Kidney capillary endothelial cell (primary cell): ENCODE measurements around the gene CUX1.
"Not testable (repeated sequence)": the region's sequence is repeated elsewhere in the genome, so short reads cannot be mapped to it uniquely, and the experiment has no call there.

ENCODE experiments used
- DNase-seq: peaks from one replicate; pipeline ENCODE4 v3.0.0-alpha.2; 2018; ENCODE audit warnings: low spot score

Gene CUX1

DNA sequence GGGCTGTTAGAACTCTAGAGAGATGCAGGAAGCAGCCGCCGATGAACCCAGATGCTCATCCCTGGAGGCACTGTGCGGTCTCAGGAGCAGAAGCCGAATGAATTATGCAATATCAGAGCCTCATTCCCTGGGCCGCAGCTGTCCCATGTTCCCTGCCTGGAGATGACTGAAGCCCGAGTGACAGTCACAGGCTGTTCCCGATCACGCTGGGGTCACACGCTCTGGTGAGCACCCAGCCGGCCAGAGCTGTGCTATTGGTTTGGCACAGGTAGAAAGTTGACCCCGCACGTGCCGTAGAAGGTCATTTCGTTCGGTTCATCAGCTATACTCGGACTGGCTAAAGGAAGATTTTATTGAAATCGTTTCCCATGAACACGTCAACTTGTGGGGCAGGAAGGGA, 328.7 kb downstream of the CUX1 start:
- DNase-seq, result no peak

DNA sequence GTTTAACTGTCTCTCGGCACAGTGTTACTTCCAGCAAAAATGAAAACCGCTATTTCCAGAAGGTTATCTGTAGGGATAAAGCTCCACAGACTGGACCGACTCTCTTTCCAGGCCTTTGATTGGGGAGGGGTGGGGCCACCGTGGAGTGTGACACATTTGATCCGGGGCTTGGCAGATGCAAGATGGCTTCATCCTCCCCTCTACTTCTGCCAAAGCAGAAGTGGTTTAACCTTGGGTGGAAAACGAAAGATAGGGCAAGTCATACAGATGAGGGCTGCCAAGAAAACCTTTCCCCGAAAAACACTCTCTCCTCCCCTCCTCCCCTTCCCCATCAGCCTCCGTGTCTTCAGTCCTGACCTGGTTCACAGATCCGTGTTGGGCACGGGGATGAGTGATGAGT, 329.6 kb downstream of the CUX1 start:
- no peak for DNase-seq

DNA sequence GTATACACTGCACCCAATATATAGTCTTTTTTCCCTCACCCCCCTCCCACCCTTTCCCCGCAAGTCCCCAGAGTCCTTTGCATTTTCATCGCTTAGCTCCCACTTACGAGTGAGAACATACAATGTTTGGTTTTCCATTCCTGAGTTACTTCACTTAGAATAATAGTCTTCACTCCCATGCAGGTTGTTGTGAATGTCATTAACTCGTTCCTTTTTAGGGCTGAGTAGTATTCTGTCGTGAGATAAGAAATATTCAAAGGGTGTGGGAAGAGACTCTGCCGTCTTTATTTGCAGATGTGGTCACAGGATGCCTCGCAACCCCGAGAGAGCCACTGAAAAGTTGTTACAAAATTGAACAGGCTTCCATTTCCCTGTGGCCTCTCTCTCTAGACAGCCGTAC, 331.4 kb downstream of the CUX1 start:
- DNase-seq, result no peak

DNA sequence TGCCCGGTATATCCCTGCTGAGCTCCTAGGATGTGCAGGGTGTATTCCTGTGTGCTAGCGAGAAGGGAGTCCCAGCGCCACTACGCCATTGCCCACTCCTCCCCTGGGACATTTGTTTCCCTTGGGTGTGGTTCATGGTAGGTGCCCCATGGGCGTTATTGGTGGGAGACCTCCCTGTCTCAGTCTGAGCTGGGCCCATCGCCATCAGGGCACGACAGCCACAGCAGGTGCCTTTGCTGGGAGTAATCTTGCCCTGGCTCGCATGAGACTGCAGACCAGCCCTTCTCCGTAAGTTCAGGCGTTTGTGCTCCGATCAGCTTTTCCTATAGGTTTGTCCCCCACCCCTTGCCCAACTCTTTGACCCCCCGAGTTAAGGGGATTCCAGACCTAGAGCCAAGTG, 332.0 kb downstream of the CUX1 start:
- DNase-seq, result no peak

DNA sequence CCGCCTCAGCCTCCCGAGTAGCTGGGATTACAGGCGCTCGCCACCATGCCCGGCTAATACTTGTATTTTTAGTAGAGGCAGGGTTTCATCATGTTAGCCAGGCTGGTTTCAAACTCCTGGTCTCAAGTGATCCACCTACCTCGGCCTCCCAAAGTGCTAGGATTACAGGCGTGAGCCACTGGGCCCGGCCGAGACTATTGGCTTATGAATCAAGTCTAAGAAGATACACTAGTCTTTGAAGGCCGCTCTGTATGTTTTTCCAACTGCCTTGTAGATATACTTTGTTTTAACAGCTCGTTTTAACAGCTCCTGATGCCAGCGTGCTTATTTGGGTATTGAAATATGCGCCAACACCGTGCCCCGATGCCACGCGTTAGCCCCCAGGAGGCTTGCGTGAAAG, 332.8 kb downstream of the CUX1 start:
- DNase-seq, result no peak

DNA sequence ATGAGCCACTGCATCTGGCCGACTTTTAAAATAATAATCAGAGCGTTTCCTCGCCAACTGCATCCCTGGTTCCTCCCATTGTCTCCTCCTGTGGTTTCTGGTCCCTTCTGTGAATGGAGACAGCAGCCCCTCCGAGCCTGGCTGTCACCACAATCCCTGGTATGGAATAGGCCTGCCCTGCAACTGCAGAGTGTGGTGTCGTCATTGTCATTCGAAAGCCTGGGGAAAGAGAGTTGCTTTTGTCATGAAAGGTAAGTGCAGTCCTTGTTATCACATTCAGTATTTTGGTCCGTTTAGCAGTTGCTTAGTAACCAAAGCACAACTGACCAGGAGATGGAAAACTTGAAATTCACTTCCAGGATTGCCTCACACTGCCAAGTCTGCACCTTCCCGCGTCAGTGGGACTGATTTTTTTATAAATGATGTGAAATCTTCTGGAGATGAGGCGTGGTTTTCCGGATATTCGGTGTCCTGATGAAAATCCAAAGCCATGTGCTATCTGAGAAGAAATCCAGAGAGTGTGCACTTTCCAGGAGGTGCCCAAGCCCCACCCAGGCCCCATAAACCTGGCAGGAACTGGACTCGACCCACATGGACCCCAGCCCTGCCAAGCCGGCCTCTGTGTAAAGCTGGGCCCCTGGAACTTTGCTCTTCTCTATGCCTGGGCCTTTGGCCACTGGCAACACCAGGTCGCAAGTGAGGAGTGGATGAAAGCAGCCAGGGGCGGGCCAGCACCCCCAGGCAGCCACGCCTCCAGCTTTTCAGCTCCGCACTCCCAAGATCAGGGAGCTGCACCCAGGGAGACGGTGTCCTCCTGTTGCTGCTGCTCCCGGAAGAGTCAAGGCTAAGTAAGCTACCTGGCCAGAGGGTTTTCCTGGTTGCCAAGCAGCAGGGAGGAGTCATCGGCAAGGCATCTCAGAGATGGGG, 335.5 kb downstream of the CUX1 start:
- no peak for DNase-seq

DNA sequence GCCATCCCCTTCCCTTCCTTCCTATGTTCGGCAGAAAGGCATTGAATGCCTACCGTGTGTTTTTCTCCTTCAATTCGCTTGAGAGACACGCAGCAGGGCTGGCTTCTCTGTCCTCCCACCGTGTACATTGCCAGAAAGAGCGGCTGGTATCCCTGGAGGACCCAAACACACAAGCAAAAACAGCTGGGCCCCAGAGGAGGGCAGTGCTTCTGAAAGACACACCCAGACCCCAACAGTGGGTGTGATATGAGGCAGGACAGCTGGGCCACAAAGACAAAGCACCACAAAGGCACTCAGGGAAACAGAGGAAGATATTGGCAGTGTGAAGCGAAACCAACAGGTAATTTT, 336.1 kb downstream of the CUX1 start:
- DNase-seq, result no peak

DNA sequence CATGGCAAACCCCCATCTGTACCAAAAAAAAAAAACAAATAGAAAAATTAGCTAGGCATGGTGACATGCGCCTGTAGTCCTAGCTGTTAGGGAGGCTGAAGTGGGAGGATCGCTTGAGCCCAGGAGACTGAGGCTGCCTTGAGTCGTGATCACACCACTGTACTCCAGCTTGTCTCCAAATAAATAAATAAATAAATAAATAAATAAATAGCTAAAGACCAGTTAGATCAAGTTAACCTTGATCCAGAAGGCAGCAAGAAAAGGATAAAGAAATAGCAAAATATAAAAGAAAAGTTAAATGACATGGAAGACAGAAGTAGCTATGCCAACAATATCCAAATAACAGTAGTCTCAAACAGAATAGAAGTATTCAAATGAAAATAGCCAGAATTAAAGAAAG, 337.0 kb downstream of the CUX1 start:
- no peak for DNase-seq

DNA sequence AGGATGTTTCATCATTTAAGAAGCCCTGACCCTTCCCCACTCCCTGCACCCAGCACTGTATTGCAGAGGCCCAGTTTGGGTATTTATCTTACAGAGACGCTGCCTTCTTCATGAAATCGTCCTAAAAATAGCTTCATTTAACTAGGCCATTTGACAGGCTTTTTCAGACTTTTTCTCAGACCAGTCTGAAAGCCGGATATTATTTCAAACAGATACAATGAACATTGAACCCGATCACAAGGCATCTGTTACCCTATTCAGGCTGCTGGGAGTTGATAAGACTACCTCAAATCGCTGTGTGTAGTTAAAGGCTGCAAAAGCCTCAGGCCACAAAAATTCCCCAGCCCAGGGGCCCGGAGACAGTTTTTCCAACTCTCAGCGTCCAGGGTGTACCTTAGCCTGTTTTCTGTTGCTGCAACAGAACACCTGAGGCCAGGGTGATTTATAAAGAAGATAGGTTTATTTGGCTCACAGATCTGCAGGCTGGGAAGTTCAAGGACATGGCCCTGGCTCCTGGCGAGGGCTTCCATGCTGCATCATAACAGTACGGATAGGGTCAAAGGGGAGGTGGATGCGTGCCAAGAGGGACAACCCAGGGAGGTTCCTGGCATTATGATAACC, 338.5 kb downstream of the CUX1 start:
- DNase-seq, result no peak

DNA sequence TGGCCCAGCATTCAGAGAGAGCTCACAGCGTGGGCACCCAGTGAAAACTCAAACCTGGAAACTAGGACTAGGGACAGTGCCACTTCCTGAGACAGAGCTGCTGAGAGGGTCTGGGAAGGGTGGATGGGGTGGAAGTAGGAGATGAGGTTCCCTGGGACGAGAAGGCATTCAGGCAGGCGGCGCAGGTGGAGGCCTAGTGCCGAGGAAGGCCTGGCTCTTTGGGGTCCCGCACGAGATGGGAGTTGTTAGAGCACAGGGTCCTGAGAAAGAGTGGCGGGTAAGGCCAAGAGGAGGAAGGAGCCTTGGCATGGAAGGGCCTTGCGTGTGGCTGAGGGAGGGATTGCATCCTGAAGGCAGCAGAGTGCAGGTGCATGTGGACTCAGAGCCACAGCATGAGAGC, 339.4 kb downstream of the CUX1 start:
- DNase-seq, result no peak

DNA sequence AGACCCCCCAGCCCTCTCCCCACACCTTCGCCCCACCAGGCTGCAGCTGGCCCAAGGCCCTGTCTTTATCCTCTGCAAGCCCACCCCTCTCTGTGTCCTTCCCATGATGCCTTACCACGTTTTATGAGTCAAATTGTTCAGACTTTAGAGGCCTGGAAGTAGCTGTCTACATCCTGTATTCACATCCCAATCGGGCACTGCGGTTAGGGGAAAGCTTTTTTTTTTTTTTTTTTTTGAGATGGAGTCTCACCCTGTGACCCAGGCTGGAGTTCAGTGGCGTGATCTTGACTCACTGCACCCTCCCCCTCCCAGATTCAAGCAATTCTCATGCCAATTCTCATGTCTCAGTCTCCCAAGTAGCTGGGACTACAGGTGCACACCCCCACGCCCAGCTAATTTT, 347.7 kb downstream of the CUX1 start:
- DNase-seq, result no peak

DNA sequence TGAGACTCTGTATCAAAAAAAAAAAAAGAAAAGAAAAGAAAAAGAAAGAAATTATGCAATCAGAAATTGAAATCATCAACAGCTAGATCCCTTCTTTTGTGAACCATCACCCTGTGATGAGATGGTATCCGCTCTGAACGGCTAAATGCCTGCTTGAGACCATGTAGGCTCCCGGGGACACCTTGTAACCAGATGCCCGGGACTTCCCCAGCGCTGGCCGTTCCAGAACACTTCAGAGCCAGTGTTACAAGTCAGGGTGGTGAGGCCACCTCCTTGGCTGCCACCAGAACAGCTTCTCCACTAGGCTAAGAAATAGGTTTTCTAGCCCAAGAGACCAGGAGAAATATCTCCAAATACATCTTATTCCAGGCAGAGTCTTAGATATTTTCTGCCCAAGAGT, 349.8 kb downstream of the CUX1 start:
- DNase-seq, result no peak

DNA sequence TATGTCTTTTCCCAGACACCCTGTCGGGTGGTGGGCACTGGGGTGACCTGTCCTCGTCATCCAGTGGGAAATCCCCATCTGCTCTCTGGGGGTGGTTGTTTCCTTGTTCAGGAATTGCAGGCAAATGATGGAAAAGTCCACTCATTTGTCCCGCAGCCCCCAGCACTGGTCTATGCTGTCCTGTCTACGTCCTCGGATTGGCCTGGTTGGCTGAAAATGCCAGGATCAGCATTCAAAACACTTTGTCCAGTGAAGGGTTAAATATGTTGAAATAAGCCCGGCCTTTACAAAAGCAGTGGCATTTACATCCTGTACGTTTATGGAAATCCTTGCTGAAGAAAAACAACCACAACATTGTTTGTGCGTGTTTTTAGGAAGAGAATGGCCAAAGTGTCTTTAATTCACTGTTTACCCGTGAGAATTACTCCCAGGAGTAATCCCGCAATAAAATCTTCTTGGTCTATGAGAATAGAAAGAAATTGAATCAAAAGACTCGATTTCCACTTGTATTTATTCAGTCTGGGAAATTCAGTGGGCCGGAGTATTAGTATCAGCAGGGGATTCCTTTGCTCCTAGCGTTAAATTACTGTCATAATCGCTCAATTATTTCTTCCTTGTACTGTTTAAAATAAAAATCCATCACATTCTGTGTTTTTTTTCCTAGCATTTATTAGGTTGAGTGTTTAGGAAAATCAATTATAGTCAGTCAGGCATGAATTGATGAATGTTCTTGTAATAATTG, 352.4 kb downstream of the CUX1 start:
- DNase-seq, result peak; percentile 3

DNA sequence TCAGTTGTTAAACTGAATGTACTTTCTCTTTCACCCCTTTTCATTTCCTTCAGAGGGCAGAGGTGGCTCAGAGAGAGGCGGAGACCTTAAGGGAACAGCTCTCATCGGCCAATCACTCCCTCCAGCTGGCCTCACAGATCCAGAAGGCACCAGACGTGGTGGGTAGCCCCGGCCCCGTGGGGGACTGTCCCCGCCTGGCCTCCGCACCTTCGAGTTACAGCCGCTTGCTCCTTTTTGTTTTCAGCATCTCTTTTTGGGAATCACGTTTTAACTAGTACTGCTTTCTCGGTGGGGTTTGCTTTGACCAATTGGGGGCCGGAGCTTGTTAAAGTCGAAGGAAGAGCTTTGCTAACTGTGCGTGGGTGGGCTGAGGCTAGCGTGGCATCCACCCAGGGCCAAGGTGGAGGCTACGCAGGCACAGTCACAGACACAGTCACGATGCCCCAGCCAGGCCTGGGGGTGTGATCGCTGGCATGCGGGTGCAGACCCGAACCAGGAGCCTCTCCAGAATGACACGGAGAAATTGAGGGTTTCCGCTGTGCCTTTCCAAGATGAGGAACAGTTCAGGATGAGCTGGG, 353.1 kb downstream of the CUX1 start:
- no peak for DNase-seq

DNA sequence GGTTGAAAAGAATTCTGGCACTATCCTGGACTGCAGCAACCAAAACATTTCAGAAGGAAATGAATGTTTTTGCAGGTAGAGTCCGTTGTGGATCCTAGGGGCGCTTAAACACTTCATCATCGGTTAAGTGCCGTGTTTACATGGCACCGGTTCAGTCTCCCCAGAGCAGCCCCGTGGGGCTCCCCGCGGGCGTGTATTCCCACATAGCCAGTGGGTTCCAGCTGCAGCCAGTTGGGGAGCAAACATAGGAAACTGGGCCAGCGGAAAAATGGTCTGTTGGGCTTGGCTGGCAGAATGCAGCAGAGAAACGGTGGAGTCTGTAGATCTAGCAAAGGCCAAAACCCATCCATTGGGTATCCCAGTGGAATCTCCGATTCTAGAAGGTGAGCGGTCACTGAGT, 356.2 kb downstream of the CUX1 start:
- DNase-seq, result no peak

DNA sequence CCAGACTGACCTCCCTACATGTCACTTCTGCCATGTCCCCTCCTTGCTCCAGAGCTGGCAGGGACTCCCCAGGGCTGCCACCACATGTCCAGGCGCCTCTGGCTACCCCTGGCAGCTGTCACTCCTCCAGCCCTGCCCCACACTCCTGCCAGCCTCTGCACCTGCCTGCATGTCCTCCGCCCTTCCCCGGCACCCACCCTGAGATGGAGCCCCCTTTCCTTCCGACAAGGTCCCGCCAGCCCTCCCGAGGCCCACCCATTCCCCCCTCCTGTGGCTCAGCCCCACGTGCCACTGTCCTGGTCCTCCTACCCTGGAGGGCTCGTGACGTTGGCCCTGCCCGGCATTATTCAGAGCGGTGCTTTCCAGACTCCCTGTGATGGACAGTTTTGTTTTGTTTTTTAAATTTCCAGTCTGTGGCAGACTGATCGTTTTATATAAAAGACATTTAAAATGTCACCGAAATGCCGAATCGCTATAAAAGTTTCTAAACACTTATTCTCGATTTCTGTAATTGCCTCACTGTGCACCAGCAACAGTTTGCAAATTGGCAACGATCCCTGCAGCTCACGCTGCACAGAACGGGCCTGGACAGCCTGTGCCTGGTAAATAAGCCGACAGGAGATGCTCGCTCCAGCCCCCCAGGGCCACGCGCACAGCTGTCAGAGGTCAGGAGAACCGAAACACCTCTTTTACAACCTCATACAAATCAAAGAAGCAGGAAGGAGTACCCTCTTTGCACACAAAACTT, 358.2 kb downstream of the CUX1 start:
- no peak for DNase-seq

DNA sequence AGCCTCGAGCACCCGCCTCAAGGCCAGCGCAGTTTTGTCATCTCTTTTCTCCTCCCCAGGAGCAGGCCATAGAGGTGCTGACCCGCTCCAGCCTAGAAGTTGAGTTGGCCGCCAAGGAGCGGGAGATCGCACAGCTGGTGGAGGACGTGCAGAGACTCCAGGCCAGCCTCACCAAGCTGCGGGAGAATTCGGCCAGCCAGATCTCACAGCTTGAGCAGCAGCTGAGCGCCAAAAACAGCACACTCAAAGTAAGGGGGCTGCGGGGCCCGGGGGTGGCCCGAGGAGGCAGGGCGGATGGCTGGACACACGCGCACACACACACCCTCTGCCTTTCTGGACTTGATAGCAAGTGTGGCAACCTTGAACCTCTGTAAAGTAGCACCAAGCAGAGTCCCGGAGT, 361.0 kb downstream of the CUX1 start:
- no peak for DNase-seq

DNA sequence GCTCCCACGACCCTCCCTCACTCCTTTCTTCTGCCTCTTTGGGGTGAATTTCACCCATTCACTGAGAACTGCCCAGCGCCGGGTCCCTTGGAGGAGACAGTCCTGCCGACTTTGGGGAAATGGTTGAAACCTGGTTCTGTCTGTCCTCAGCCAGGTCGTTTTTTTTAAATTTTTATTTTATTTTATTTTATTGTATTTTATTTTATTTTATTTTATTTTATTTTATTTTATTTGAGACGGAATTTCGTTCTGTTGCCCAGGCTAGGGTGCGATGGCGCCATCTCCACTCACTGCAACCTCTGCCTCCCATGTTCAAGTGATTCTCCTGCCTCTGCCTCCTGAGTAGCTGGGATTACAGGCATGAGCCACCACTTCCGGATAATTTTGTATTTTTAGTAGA, 363.3 kb downstream of the CUX1 start:
- no peak for DNase-seq

DNA sequence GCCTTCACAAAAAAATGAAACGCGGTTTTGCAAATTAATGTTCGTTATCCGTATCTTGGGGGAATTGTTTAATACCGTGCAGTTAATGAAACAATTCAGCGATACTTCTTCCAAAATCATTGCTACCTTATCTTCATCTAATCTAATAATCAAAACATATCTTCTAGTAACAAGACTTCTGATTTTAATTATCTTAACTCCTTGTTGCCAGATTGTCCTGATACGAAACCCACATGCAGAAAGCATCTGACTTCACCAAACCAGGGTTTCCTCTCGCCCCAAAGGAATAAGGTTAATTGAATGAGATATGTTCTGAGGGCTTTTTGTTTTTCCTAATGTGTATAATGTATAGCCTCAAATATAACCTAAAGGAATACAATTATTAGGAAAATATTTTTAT, 364.1 kb downstream of the CUX1 start:
- no peak for DNase-seq

DNA sequence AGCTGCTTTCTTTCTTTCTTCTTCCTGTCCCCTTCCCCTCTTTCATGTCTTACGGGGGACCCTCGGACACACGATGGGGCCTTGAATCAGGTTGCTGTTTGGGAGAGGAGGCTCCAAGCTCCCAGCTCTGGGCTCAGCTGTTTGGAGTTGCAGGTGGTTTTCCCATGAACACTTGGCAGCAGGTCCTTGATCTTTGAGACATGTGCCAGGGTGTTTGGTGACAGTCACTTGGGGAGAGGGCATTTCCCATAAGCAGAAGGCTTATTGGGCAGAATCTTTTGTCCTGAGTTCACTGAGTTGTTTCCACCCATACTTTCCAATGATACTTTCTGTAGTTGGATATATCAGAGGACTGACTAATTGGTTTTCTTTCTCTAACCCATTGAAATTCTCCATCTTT, 364.6 kb downstream of the CUX1 start:
- DNase-seq, result no peak

DNA sequence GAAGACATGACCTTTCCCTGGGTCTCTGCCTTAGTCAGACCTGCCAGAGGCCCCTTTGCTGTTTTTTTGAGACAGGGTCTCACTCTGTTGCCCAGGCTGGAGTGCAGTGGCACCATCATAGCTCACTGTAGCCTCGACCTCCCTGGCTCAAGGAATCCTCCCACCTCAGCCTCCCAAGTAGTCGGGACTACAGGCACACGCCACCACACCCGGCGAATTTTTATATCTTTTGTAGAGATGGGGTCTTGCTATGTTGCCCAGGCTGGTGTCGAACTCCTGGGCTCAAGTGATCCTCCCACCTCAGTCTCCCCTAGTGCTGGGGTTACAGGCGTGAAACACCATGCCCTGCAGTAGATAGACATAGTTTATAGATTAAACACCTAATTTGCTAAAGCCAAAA, 366.4 kb downstream of the CUX1 start:
- DNase-seq, result not testable (repeated sequence)

DNA sequence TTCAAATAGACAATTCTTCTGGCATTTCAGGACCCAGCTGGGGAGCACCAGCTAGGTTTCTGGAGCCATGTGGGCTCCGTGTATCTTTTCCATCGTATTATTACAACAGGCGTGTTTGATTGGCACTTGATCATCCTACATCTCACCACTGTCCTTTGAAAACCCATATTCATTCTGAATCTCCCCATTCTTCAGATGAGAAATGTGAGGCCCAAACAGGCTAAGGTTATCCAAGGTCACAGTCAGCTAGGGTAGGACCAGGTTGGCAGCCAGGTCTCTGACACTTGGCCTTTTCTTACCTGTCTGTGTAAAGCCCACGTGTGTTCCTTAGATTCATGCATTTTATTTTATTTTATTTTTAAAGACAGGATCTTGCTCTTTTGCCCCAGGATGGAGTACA, 366.9 kb downstream of the CUX1 start:
- DNase-seq, result no peak
